Colonic mucosa (tissue), 4 donors: Measurements from ENCODE around the gene TMEM94. TPM values are rescaled to one million over a fixed set of nuclear protein-coding genes. Genes with fewer than 3 reads are reported as not detected.
"Not testable (repeated sequence)": the region's sequence is repeated elsewhere in the genome, so short reads cannot be mapped to it uniquely, and the experiment has no call there.

ENCODE experiments used
- DNase-seq: peaks from one replicate; pipeline ENCODE4 v3.0.0-alpha.2; 2020
- H3K27ac ChIP-seq: fragments of 200-600 bp; one replicate; pipeline ENCODE4 v1.8.0; 2021
- H3K27me3 ChIP-seq: fragments of 200-600 bp; one replicate; pipeline ENCODE4 v1.8.0; 2021
- H3K36me3 ChIP-seq: fragments of 200-600 bp; one replicate; pipeline ENCODE4 v1.8.0; 2021
- H3K4me1 ChIP-seq: fragments of 200-600 bp; one replicate; pipeline ENCODE4 v1.8.0; 2021; ENCODE audit warnings: mild to moderate bottlenecking
- H3K4me3 ChIP-seq: fragments of 200-600 bp; one replicate; pipeline ENCODE4 v1.8.0; 2021
- H3K9ac ChIP-seq, 2 donors: one replicate each; pipeline ENCODE4 v1.7.0; 2013; ENCODE audit warnings: control low read depth in 2 of 2, low read depth in 2 of 2, low read length in 2 of 2
- H3K9me3 ChIP-seq: fragments of 200-600 bp; one replicate; pipeline ENCODE4 v1.8.0; 2021
- intact Hi-C: fragments of 100-400 bp; cut with DNase I; formaldehyde crosslinking; loops from one replicate; pipeline ENCODE4 v1.14.1; 2022
- total RNA-seq, 2 donors: library from RNA; stranded (reverse); fragmentation: NEBNext Ultra II Directional in 1 of 2; extraction: Animal tissue kit (Norgen Biotek cat#: 25700) in 1 of 2; gene quantifications; one replicate each; pipeline ENCODE4 v1.2.1, GENCODE V29; 2021
- TF ChIP-seq, protein P1 (sequence below): fragments of 200-600 bp; IDR thresholded peaks from one replicate; pipeline ENCODE4 v1.8.0; 2022; ENCODE audit warnings: antibody characterized with exemption, mild to moderate bottlenecking
- donor health status: healthy.
- donor health status: DM: no; HTN: no; CAD: no.
- donor health status: DM: no; HTN: no; CAD: no.

The TMEM94 gene
- total RNA-seq, 2 donors from 2014 or later, result 88.3 to 95.7 TPM

DNA sequence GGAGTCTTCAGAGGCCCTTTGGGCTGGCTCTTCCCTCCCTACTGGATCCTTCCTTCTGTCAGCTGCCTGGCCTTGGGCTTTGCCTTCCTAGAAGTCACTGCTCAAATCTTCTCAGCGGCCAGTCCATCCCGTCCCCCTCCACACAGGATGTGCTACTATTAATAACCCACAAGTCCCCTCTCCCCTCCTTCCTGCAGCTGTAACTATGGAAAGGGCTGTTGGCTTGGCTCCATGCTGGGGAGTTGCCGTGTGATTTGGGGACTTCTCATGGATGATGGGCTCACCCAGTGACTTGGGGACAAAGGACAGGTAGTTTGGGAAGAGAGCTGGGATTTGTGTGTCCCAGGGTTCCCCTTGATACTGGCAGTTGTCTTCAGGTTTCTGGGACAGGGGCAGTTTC, 19.4 kb downstream of the TMEM94 start:
- Histone ChIP-seq H3K9me3 (no peaks in the 10 kb centered on the region), H3K4me3 (no peak overlapping the region), H3K27ac (peak overlapping the region; percentile 27), H3K27me3 (no peaks in the 10 kb centered on the region), H3K9ac (peak overlapping the region in 1 of 2 donors; percentile 4), H3K4me1 (peaks cover 5% of the 10 kb centered on the region), H3K36me3 (no peaks in the 10 kb centered on the region)
- intact Hi-C loops, result no loop called here
- DNase-seq, result no peak
- TF ChIP-seq, protein P1, sequence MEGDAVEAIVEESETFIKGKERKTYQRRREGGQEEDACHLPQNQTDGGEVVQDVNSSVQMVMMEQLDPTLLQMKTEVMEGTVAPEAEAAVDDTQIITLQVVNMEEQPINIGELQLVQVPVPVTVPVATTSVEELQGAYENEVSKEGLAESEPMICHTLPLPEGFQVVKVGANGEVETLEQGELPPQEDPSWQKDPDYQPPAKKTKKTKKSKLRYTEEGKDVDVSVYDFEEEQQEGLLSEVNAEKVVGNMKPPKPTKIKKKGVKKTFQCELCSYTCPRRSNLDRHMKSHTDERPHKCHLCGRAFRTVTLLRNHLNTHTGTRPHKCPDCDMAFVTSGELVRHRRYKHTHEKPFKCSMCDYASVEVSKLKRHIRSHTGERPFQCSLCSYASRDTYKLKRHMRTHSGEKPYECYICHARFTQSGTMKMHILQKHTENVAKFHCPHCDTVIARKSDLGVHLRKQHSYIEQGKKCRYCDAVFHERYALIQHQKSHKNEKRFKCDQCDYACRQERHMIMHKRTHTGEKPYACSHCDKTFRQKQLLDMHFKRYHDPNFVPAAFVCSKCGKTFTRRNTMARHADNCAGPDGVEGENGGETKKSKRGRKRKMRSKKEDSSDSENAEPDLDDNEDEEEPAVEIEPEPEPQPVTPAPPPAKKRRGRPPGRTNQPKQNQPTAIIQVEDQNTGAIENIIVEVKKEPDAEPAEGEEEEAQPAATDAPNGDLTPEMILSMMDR, result no peak

DNA sequence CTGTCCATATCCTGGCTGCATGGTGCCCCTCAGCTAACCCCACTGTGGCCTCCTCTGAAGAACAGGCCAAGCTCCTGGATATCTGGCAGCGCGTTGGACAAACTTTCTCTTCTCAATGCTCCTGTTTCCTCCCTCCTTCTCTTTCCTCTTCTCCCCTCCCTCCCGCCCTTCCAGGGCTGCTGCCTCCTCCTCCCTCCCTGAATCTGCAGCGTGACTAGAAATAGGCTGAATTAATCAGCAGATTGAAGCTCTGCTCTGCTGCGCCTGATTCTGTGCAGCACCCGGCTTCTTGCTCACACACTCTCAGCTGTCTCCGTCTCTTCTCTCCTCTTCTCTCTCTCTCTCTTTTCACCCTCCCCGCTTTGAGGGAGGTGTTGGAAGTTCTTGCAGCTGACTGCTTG, 19.8 kb downstream of the TMEM94 start:
- intact Hi-C loops, result no loop called here
- Histone ChIP-seq H3K27me3 (no peaks in the 10 kb centered on the region), H3K9me3 (no peaks in the 10 kb centered on the region), H3K4me1 (peaks cover 5% of the 10 kb centered on the region), H3K27ac (peak overlapping the region; percentile 27), H3K4me3 (no peak overlapping the region), H3K36me3 (no peaks in the 10 kb centered on the region), H3K9ac (no peak overlapping the region)
- DNase-seq, result no peak
- TF ChIP-seq, protein P1, result no peak

DNA sequence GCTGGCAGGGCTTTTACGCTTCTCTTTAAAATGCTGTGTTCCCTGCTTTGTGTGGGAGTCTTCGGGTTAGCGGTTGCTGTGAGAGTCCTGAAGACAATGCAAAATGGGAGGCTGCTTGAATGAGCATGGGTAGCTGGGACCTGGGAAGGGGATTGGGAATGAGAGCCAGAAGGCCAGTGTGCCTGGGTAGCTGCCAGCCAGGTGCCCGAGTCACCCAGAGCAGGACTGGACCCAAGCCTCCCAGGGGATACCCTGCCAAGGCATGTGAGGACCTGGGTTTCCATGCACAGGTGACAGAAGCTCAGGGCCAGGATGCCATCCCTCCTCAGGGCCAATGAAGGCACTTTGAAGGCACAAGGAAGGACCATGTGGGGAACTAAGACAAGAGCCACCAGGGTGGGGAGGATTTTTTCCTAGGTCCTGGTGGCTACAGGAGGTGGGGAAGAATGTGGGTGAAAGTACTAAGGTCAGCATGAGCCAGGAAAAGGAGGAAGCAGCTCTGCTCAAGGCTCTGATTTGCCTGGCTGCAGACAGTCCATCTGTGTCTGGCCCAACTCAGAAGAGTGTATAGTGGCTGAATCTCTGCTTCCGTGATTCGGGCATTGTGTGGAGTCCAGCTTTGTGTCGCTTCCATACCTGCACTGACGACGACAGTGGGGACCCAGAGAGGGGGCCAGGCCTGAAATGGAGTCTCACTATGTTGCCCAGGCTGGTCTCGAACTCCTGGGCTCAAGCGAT, 20.5 kb downstream of the TMEM94 start:
- H3K4me1 ChIP-seq, result peaks cover 5% of the 10 kb centered on the region
- intact Hi-C loops, result no loop called here

DNA sequence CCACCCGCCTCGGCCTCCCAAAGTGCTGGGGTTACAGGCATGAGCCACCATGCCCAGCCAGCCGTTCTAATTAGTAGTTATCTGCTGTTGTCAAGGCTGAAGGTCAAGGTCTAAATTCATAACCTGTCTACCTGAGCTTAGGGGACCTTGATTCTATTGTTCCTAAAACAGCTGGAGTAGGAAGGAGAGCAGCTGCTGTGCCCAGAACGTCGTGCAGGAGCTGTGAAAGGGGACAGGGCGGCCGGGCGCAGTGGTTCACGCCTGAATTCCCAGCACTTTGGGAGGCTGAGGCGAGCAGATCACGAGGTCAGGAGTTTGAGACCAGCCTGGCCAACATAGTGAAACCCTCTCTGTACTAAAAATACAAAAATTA, 21.0 kb downstream of the TMEM94 start:
- H3K36me3 ChIP-seq, H3K27ac ChIP-seq, H3K4me1 ChIP-seq, H3K27me3 ChIP-seq, H3K9ac ChIP-seq, H3K9me3 ChIP-seq, intact Hi-C loops, DNase-seq, H3K4me3 ChIP-seq: not testable (repeated sequence)

More for the DNA sequence above, 20.5 kb downstream of the TMEM94 start:
- Histone ChIP-seq H3K9me3 (no peaks in the 10 kb centered on the region), H3K9ac (no peak overlapping the region), H3K36me3 (no peaks in the 10 kb centered on the region), H3K27me3 (no peaks in the 10 kb centered on the region), H3K4me3 (no peak overlapping the region), H3K27ac (no peak overlapping the region)
- TF ChIP-seq, protein P1, result no peak
- DNase-seq, result no peak

DNA sequence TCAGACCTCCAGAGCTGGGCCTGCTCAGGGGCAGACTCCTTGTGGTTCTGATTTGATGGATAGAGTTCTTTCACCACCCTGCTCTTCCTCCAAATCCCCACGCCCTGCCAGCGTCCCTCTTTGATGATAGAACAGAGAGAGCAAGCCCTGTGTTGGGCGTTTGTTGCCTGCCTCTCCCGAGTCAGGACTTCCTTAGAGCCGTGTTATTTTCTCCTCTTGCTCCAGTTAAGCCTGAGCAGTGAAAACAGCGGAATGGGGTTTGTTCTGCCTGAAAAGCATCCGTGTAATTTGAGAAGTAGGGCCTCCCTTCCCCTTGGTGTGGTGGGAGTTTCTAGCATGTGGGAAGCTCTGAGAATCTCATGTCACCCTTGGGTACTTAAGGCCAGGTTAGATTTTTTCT, 22.1 kb downstream of the TMEM94 start:
- TF ChIP-seq, protein P1, result no peak
- peaks cover 5% of the 10 kb centered on the region for H3K4me1 ChIP-seq
- intact Hi-C loops, result no loop called here
- H3K9me3 ChIP-seq, result no peaks in the 10 kb centered on the region
- H3K27me3 ChIP-seq, result no peaks in the 10 kb centered on the region
- no peak overlapping the region for H3K4me3 ChIP-seq
- H3K27ac ChIP-seq, result no peak overlapping the region
- no peak overlapping the region for H3K9ac ChIP-seq
- H3K36me3 ChIP-seq, result no peaks in the 10 kb centered on the region
- no peak for DNase-seq

DNA sequence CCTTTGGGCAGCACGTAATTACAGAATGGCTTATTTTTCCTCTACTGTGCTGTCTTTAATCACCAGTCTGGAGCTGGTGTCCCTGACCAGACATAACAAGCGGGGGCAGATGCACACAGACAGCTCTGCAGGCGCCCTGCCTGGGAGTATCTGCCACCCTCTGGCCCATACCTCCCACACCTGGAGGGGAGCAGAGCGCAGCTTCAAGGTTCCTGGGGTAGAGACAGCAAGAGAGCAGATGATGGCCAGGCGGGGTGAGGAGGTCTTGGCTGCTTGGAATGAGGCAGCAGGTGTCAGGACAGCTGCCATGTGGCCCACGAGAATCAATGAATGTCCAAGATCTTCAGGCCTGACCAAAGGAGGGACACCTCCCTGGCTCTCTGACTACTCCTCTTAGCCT, 23.8 kb downstream of the TMEM94 start:
- intact Hi-C loops, result no loop called here
- no peaks in the 10 kb centered on the region for H3K36me3 ChIP-seq
- no peak for DNase-seq
- TF ChIP-seq, protein P1, result no peak
- no peaks in the 10 kb centered on the region for H3K9me3 ChIP-seq
- no peak overlapping the region for H3K4me3 ChIP-seq
- H3K27ac ChIP-seq, result no peak overlapping the region
- peaks cover 5% of the 10 kb centered on the region for H3K4me1 ChIP-seq
- H3K27me3 ChIP-seq, result no peaks in the 10 kb centered on the region
- no peak overlapping the region for H3K9ac ChIP-seq
